GM19193 (cell line): Measurements from ENCODE around the gene GPC3.

Experiments
- POLR2A ChIP-seq: IDR thresholded peaks from 4 replicates; pipeline ENCODE4 v1.6.1; 2011; ENCODE audit not compliant: insufficient read depth, insufficient read length; ENCODE audit errors: extremely low read depth

The GPC3 gene

GRCh38 chrX:133668225-133668931 is 317.0 kb downstream of the GPC3 start:
- TF ChIP-seq POLR2A: no peak

DNA sequence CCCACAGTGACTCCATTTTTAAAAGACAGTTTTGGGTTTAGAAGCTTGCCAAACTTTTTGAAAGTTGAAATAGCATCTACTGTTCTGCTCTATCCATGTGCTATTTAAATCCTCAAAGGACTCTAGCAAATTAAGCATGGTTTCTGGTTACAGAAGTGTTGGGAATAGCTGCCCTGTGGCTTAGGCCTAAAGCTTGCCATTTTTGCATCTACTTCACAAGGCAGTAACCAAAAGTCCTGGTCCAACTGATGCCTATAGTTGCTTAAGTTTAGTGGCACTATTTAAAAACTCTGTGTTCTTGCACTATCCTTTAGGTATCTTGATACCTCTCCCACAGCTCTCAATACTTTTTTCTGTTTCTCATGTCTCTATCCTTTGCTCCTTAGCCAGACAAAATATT is 319.1 kb downstream of the GPC3 start:
- TF ChIP-seq POLR2A: no peak

DNA sequence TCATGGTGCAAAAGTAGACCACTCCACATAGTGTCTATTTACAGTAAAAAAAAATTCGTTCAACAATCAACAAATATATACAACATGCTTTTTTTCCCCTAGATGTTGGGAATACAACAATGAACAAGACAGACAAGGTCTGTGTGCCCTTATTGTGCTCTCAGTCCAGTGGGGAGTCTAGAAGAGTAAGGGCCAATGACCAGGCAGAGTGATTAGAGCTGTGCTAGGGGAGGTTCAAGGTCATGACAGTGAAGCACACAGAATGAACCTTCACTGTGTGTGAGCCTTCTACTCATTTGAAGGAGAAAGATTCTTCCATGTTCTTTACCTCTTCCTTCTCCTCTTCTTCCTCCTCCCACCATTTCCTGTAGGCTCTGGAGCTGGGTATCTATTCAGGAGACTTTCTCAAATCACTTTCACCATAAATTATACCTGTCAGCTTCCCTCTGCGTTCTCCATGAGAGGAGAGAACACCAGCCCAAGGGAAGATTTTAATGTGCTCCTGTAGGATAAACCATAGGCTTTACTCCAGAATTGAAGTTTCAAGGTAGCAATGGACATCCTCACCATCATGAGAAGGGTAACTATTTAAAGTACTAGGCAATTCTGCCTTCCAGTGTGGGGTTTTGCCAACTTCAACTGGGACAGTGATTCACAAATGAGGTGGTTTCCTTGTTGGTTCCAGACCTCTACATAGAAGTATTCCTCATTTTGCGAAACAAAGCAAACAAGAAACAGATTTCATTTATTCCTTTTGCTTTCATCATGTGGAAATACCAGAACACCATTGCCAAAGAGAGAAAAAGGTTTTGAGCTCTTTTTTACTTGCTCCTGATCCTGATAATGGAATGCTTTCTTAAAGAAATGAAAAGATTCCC is 323.2 kb downstream of the GPC3 start:
- TF ChIP-seq POLR2A: no peak

- no peak for TF ChIP-seq POLR2A
These were observed 325.1 kb downstream of the GPC3 start for GRCh38 chrX:133660281-133660680.

GRCh38 chrX:133658293-133658911 is 327.0 kb downstream of the GPC3 start:
- TF ChIP-seq POLR2A: no peak

- no peak for TF ChIP-seq POLR2A
These were observed 329.8 kb downstream of the GPC3 start for GRCh38 chrX:133655275-133656265.

DNA sequence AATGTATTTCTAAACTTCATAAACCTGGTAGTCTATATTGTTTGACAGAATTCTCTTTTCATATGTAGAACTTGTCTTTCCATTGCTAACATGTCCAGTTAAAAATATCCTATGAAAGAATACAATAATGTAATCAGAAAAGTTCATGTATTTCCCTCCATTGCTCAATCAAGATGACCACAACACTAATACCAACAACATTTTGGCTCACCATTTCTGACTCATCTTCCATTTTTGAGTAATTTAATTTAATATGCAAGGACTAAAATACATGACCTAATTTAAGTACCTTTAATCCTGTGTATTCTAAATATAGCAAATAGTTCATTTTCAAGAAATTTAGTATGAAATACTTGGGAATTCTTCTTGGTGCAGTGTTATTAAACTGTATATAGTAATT is 330.6 kb downstream of the GPC3 start:
- no peak for TF ChIP-seq POLR2A

DNA sequence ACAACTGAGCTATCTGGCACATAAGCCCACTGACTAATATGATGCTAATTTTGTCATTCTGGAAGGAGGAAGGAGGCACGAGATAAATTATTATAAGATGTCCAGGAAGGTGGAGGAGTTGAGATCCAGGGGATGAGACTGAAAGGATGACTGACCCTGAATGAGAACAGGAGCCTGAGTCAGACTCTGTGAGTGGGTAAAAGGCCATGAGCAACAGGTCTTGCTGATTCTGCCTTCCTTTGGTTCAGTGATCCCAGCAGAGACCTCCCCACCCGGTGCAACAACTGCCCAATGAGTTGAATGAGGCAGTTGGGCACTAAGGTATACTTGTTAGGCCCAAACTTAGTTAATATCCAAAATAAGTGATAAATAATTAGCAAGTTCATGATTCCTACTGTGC is 332.0 kb downstream of the GPC3 start:
- TF ChIP-seq POLR2A: no peak

DNA sequence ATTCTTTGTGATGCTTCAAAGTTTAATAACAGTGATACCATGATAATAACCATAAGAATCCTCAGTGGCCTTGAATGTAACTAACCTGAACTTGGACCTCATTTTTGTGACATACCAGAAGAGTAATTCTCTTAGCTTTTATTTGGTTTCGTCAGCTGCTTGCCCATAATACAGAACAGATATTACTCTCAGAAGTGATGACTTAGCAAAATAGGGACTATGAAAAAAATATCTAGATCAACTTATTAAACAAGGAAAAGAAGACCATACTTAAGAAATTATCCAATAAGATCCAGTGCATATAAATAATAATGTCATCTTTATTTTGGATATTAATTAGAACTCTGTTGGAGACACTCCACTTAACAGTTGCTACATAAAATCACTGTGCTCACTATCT is 333.2 kb downstream of the GPC3 start:
- TF ChIP-seq POLR2A: no peak

GRCh38 chrX:133650239-133650638 is 335.2 kb downstream of the GPC3 start:
- no peak for TF ChIP-seq POLR2A

DNA sequence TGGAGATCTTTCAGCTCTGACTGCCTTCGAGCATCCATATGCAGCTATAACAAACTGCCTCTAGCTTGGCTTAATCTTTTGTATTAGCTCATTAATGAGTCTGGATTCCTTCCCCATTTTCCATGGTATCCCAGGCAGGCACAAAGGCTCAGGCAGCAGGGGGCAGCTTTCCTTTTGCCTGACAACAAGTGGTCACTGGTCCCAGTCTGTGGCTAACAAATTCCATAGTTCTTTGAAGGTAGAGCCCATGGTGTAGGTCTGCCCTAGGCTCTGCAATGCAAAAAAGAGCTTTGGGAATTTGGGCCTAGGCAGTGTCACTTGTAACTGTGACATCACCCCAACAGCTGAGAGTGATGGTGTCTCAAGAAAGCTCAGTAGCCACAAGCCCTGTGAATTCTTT is 335.7 kb downstream of the GPC3 start:
- TF ChIP-seq POLR2A: no peak

DNA sequence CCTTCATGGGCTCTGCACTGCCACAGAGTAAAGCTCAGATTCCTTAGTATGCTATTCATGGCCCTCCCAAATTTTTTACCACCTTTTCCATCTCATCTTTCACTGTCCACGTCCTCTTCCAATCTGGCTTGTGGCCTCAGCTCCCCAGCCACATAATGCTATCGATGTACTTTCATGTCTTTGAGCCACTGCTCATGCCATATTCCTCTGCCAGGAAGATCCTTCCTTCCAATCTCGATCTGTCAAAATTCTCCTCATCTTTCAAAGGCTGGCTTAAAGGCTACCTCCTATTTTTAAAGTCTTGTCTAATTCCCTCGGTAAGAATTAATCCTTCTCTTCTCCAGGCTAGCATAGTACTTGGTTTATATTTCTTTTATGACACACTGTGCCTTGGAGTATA is 336.8 kb downstream of the GPC3 start:
- no peak for TF ChIP-seq POLR2A

DNA sequence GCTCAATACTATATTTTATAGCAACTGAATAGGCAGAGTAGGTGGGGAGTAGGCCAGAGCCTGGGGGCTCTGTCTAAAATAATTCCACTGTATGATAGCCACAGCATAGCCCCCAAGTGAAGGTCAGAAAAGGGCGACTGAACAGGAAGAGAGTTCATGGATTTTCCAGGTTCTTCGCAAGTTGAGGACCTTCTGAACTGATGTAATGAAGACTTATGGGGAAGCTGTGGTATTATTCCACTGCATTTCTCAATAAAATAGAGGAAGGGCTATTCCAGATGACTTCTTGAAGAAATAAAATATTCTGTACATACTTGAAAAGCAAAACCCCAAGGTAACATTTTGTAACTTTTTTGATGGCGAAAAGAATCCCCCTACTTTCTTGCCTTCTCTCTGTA is 338.7 kb downstream of the GPC3 start:
- no peak for TF ChIP-seq POLR2A

- TF ChIP-seq POLR2A: no peak
These were observed 339.2 kb downstream of the GPC3 start for GRCh38 chrX:133645977-133646718.
